NT2/D1 (cell line): Measurements from ENCODE around the gene CHI3L2.

Source experiments
- SUZ12 ChIP-seq: IDR thresholded peaks from 2 replicates; pipeline ENCODE4 v1.6.1; 2011; ENCODE audit not compliant: insufficient read length, insufficient read depth; ENCODE audit errors: extremely low read depth
- YY1 ChIP-seq: IDR thresholded peaks from 2 replicates; pipeline ENCODE4 v1.6.1; 2011; ENCODE audit not compliant: insufficient read length, insufficient read depth
- ZNF274 ChIP-seq: IDR thresholded peaks from 2 replicates; pipeline ENCODE4 v1.6.1; 2011; ENCODE audit warnings: mild to moderate bottlenecking, low read depth, low read length

- TF ChIP-seq ZNF274 (no peak), SUZ12 (no peak), YY1 (no peak)
Measured at GRCh38 chr1:111192074-111192473, 35.4 kb upstream of the CHI3L2 start.
